AG04449 (cell line): ENCODE results near the gene CCM2L.

Experiments
- CTCF ChIA-PET: fragments of 350-600 bp; formaldehyde crosslinking; extraction: SDS; loops from one replicate; lab custom pipeline; 2021; ENCODE audit warnings: antibody characterized with exemption; lab: Yijun Ruan, JAX
- POLR2A ChIA-PET: fragments of 400-600, 350-600 bp; formaldehyde crosslinking; extraction: SDS; loops from one replicate; lab custom pipeline; 2020; ENCODE audit warnings: antibody characterized with exemption, inconsistent platforms; lab: Yijun Ruan, JAX
- DNase-seq: peaks from one replicate; pipeline ENCODE4 v3.0.0-alpha.2; 2010; ENCODE audit warnings: low read depth, low spot score
- H3K4me3 ChIP-seq: 2 replicates; pipeline ENCODE4 v1.5.1; 2011; ENCODE audit warnings: low read depth, mild to moderate bottlenecking, control low read depth, low read length
- TF ChIP-seq, protein P1 (sequence below): IDR thresholded peaks from one replicate; pipeline ENCODE4 v1.5.1; 2011; ENCODE audit warnings: mild to moderate bottlenecking, moderate library complexity, low read length, control low read depth, inconsistent platforms; ENCODE audit not compliant: insufficient read depth; ENCODE audit errors: missing control alignments

The CCM2L gene

DNA sequence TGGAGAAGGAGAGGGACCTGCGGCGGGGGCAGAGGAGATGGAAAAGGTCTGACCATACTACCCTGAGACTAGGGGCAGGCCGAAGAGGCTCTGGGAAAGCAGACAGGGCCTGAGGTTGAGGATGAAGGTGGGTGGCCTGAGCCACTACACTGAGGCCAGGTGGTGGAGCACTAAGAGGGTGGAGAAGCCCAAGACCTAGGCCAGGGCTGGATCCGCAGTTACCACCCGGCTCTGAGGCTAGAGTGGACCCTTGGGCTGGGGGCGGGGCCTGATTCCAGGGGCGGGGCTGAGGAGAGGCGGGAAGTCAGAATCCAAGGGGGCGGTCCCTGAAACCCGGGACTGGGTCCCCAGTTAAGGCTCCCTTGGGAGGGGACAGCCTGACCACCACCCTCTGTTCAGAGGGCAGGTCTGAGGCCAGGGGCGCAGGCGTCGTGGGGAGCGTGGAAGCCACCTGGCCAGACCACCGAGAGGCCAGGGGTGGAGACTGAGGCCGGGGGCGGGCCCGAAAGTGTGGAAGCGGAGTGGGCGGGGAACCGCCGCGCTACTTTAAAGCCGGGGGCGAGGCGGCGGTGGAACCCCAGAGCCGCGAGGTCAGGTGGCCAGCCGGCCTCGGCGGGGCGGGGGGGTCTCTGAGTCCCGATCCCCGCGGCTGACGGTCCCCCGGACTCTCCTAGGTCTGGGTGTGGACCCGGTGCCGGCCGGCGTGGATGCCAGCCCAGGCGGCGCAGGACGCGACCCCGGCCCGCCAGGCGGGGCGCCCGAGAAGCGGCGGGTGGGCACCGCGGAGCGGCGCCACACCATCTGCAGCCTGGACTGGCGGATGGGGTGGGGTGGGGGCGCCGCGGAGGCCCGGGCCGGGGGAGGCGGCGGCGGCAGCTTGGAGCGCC lies 8.3 kb downstream of the CCM2L start:
- POLR2A ChIA-PET = no interaction called here
- peak overlapping the region; percentile 15 for H3K4me3 ChIP-seq
- CTCF ChIA-PET = interaction anchor here (1.1 to 5.4 kb wide), 8 partner anchors 12 to 195 kb away, joined by 3 to 49 read pairs (median 4); partner anchors contain the start of gene PDRG1
- TF ChIP-seq, protein P1, sequence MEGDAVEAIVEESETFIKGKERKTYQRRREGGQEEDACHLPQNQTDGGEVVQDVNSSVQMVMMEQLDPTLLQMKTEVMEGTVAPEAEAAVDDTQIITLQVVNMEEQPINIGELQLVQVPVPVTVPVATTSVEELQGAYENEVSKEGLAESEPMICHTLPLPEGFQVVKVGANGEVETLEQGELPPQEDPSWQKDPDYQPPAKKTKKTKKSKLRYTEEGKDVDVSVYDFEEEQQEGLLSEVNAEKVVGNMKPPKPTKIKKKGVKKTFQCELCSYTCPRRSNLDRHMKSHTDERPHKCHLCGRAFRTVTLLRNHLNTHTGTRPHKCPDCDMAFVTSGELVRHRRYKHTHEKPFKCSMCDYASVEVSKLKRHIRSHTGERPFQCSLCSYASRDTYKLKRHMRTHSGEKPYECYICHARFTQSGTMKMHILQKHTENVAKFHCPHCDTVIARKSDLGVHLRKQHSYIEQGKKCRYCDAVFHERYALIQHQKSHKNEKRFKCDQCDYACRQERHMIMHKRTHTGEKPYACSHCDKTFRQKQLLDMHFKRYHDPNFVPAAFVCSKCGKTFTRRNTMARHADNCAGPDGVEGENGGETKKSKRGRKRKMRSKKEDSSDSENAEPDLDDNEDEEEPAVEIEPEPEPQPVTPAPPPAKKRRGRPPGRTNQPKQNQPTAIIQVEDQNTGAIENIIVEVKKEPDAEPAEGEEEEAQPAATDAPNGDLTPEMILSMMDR = no peak
- no peak for DNase-seq

DNA sequence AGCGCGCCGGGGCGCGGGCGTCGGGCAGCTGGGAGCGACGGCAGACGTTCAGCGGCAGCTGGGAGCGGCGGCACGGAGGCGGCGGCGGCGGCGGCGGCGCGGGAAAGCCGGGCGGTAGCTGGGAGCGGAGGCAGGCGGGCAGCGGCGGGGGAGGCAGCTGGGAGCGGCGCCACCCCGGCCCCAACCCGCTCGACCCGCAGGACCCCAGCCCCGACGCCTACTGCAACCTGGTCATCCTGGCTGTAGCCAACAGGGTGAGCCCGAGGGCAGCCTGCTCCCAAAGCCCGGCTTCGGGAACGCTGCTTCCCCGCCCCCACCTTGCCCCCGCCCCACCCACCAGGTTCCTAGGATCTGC lies 8.9 kb downstream of the CCM2L start:
- ChIA-PET POLR2A (no interaction called here), CTCF (interaction anchor here (1.3 to 5.4 kb wide), 4 partner anchors 12 to 196 kb away, joined by 3 to 49 read pairs (median 6); no protein-coding TSS in a partner anchor)
- no peak for DNase-seq
- no peak overlapping the region for H3K4me3 ChIP-seq
- TF ChIP-seq, protein P1 = peak; percentile 25

DNA sequence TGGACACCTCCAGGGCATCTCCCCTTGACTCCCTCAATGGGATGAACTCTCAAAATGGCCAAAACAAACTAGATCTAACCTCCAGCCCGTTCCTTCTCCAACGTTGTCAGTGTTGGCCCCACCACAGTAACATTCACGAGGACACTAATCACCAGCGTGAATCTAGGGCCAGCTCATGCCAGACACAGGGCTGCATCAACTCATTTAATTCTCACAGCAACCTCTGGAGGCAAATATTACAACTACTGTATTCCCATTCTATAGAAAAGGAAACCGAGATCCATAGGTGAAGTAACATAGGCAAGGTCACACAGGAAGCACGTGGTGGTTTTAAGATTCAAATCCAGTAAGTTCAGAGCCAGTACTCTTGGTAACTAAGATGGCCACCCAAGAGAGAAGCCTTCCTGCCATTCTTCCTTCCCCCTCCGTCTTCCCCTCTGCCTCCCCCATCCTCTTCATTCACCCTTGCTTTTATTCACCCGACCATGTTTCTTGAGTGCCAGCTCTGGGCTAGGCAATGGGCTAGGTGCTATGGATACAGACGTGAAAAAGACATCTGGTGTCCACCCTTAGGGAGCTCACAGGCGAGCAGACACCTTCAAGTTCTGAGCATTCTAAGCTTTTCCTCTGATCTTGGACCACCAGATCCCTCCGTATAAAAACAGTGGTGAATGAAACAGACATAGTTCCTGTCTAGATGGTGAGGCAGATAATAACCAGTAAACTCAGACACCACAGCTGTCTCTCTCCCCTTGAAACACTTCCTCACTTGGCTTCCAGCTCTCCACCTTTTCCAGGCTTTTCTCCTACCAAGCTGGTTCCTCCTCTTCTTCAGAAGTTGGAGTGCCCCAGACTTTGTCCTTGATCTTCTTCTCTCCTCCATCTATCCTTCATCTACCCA lies 9.6 kb downstream of the CCM2L start:
- ChIA-PET POLR2A (no interaction called here), CTCF (interaction anchor here (0.9 to 5.4 kb wide), 7 partner anchors 11 to 197 kb away, joined by 3 to 49 read pairs (median 6); partner anchors contain the start of gene PDRG1)
- no peak overlapping the region for H3K4me3 ChIP-seq
- TF ChIP-seq, protein P1 = no peak
- no peak for DNase-seq

DNA sequence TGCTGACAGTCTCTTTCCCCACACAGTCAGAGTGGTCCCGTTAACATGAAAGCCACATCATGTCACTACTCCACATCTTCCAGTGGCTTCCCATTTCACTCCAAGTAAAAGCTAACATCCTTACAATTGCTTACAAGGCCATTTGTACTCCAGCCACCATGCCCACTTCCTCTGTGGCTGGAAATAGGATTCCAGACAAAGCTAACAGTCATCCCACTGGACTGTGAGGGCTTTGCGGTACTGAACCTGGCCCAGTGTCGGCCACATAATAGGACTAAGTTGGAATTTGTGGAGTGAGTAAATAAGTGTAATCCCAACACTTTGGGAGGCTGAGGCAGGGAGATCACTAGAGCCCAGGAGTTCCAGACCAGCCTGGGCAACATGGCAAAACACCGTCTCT lies 10.9 kb downstream of the CCM2L start:
- DNase-seq = no peak

DNA sequence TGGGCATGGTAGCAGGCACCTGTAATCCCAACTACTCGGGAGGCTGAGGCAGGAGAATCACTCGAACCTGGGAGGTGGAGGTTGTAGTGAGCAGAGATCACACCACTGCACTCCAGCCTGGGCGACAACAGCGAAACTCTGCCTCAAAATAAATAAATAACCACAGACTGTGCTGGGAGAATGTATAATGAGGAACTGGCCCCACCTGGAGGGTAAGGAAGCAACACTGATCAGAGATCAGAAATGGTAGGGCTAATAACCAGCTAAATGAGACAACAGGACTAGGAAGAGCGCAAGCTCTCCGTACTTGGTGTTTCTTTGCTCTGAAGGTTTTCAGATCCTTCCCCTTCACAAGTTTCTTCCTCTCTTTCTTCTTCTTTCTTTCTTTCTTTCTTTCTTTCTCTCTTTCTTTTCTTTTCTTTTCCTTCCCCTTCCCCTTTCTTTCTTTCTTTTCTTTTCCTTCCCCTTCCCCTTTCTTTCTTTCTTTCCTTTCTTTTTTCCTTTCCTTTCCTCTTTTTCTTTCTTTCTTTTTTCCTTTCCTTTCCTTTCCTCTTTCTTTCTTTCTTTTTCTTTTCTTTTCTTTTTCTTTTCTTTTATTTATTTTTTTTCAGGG lies 14.6 kb downstream of the CCM2L start:
- TF ChIP-seq, protein P1 = no peak
- no peak overlapping the region for H3K4me3 ChIP-seq
- POLR2A ChIA-PET = no interaction called here
- no peak for DNase-seq
- CTCF ChIA-PET = interaction anchor here (1.2 to 3.2 kb wide), 3 partner anchors 10 to 178 kb away, joined by 3 to 15 read pairs (median 4); no protein-coding TSS in a partner anchor

More for the DNA sequence above, 10.9 kb downstream of the CCM2L start:
- no peak overlapping the region for H3K4me3 ChIP-seq
- ChIA-PET CTCF (interaction anchor here (0.7 to 5.4 kb wide), 4 partner anchors 10 to 169 kb away, joined by 3 to 49 read pairs (median 8); partner anchors contain the start of gene PDRG1), POLR2A (no interaction called here)
- TF ChIP-seq, protein P1 = no peak
